HUES6 (cell line): ENCODE results near the gene RAB3B.
"Not testable (repeated sequence)": the region's sequence is repeated elsewhere in the genome, so short reads cannot be mapped to it uniquely, and the experiment has no call there.

Source experiments
- H3K27ac ChIP-seq: 2 replicates; pipeline ENCODE4 v1.7.0; 2013; ENCODE audit warnings: low read depth, mild to moderate bottlenecking, low read length, inconsistent platforms
- H3K27me3 ChIP-seq: 2 replicates; pipeline ENCODE4 v1.6.1; 2013; ENCODE audit warnings: low read length; ENCODE audit not compliant: control insufficient read depth, insufficient read depth
- H3K36me3 ChIP-seq: 2 replicates; pipeline ENCODE4 v1.6.1; 2013; ENCODE audit warnings: low read length; ENCODE audit not compliant: control insufficient read depth, insufficient read depth
- H3K4me1 ChIP-seq: 2 replicates; pipeline ENCODE4 v1.6.1; 2013; ENCODE audit warnings: low read length; ENCODE audit not compliant: control insufficient read depth, insufficient read depth
- H3K4me3 ChIP-seq: 2 replicates; pipeline ENCODE4 v1.5.1; 2013; ENCODE audit warnings: low read depth, low read length
- H3K9ac ChIP-seq: one replicate; pipeline ENCODE4 v1.6.1; 2013; ENCODE audit warnings: mild to moderate bottlenecking, low read length
- H3K9me3 ChIP-seq: 2 replicates; pipeline ENCODE4 v1.6.1; 2013; ENCODE audit warnings: low read depth, low read length; ENCODE audit not compliant: control insufficient read depth, insufficient read depth

RAB3B gene

GRCh38 chr1:51897699-51898031, 92.8 kb downstream of the RAB3B start:
- H3K27me3 ChIP-seq, result no peaks in the 10 kb centered on the region
- H3K4me3 ChIP-seq, result no peak overlapping the region
- H3K9me3 ChIP-seq, result no peaks in the 10 kb centered on the region
- H3K36me3 ChIP-seq, result no peaks in the 10 kb centered on the region
- H3K4me1 ChIP-seq, result peaks cover 3% of the 10 kb centered on the region
- H3K9ac ChIP-seq, result no peak overlapping the region
- H3K27ac ChIP-seq, result no peak overlapping the region

- not testable (repeated sequence) for H3K9me3 ChIP-seq, H3K9ac ChIP-seq, H3K4me3 ChIP-seq, H3K27ac ChIP-seq, H3K36me3 ChIP-seq, H3K27me3 ChIP-seq, H3K4me1 ChIP-seq
These were observed 95.8 kb downstream of the RAB3B start for GRCh38 chr1:51894748-51895147.

GRCh38 chr1:51878616-51879336, 111.7 kb downstream of the RAB3B start, which contains the start of gene NRDC:
Gene NRDC, minus strand, starts transcription at chr1:51878727. Its CDS starts 112 bp downstream, at chr1:51878615.
- Histone ChIP-seq H3K9me3 (no peaks in the 10 kb centered on the region), H3K4me1 (peaks cover 3% of the 10 kb centered on the region; the same call in 1 of the 2 replicates), H3K4me3 (peak within 1 kb of the TSS; percentile 83), H3K27ac (peak within 1 kb of the TSS; percentile 97), H3K9ac (peak within 1 kb of the TSS; percentile 93), H3K36me3 (no peaks in the 10 kb centered on the region), H3K27me3 (no peaks in the 10 kb centered on the region)

GRCh38 chr1:51878308-51878615, 112.2 kb downstream of the RAB3B start:
- Histone ChIP-seq H3K27ac (peak overlapping the region; percentile 79), H3K9me3 (no peaks in the 10 kb centered on the region), H3K4me3 (peak overlapping the region; percentile 83), H3K9ac (peak overlapping the region; percentile 93), H3K4me1 (peaks cover 3% of the 10 kb centered on the region; the same call in 1 of the 2 replicates), H3K36me3 (no peaks in the 10 kb centered on the region), H3K27me3 (no peaks in the 10 kb centered on the region)

GRCh38 chr1:51877434-51878307, 112.8 kb downstream of the RAB3B start:
- Histone ChIP-seq H3K9ac (peak overlapping the region; percentile 93), H3K36me3 (peaks cover 5% of the 10 kb centered on the region; the same call in 1 of the 2 replicates), H3K4me3 (peak overlapping the region; percentile 83), H3K9me3 (no peaks in the 10 kb centered on the region), H3K27ac (peak overlapping the region; percentile 79), H3K27me3 (no peaks in the 10 kb centered on the region), H3K4me1 (peaks cover 3% of the 10 kb centered on the region; the same call in 1 of the 2 replicates)

- Histone ChIP-seq H3K36me3 (peaks cover 6% of the 10 kb centered on the region; the same call in 1 of the 2 replicates), H3K9ac (no peak overlapping the region), H3K4me3 (peak overlapping the region; percentile 39; the same call in 1 of the 2 replicates), H3K9me3 (no peaks in the 10 kb centered on the region), H3K27ac (no peak overlapping the region), H3K4me1 (peaks cover 3% of the 10 kb centered on the region; the same call in 1 of the 2 replicates), H3K27me3 (no peaks in the 10 kb centered on the region)
These were observed 114.7 kb downstream of the RAB3B start for GRCh38 chr1:51875836-51876235.

- Histone ChIP-seq H3K9me3 (no peaks in the 10 kb centered on the region), H3K4me3 (peak overlapping the region; percentile 39; the same call in 1 of the 2 replicates), H3K36me3 (peaks cover 6% of the 10 kb centered on the region; the same call in 1 of the 2 replicates), H3K27ac (no peak overlapping the region), H3K4me1 (peaks cover 3% of the 10 kb centered on the region; the same call in 1 of the 2 replicates), H3K27me3 (no peaks in the 10 kb centered on the region), H3K9ac (no peak overlapping the region)
These were observed 115.2 kb downstream of the RAB3B start for GRCh38 chr1:51875291-51875772.

GRCh38 chr1:51873270-51873669, 117.2 kb downstream of the RAB3B start:
- H3K4me1 ChIP-seq, H3K9ac ChIP-seq, H3K9me3 ChIP-seq, H3K27me3 ChIP-seq, H3K36me3 ChIP-seq, H3K27ac ChIP-seq, H3K4me3 ChIP-seq: not testable (repeated sequence)

- no peak overlapping the region for H3K9ac ChIP-seq
- H3K4me3 ChIP-seq, result no peak overlapping the region
- H3K27ac ChIP-seq, result no peak overlapping the region
- H3K4me1 ChIP-seq, result peaks cover 2% of the 10 kb centered on the region; the same call in 1 of the 2 replicates
- H3K9me3 ChIP-seq, result no peaks in the 10 kb centered on the region
- H3K36me3 ChIP-seq, result peaks cover 6% of the 10 kb centered on the region; the same call in 1 of the 2 replicates
- H3K27me3 ChIP-seq, result no peaks in the 10 kb centered on the region
These were observed 119.0 kb downstream of the RAB3B start for GRCh38 chr1:51871351-51871975.

GRCh38 chr1:51870603-51871350, 119.7 kb downstream of the RAB3B start:
- no peak overlapping the region for H3K9ac ChIP-seq
- peaks cover 6% of the 10 kb centered on the region; the same call in 1 of the 2 replicates for H3K36me3 ChIP-seq
- H3K4me1 ChIP-seq, result no peaks in the 10 kb centered on the region
- no peaks in the 10 kb centered on the region for H3K27me3 ChIP-seq
- no peak overlapping the region for H3K4me3 ChIP-seq
- no peak overlapping the region for H3K27ac ChIP-seq
- no peaks in the 10 kb centered on the region for H3K9me3 ChIP-seq
